H9 (cell line): ENCODE measurements around the gene ELAVL1. TPM values are rescaled to one million over a fixed set of nuclear protein-coding genes. Genes with fewer than 3 reads are reported as not detected.
A peak's percentile ranks its signal among the peaks of the same experiment; 100 is the strongest.

ENCODE experiments used
- DNase-seq: peaks from one replicate; pipeline ENCODE4 v3.0.0-alpha.2; 2017
- H2AFZ ChIP-seq: one replicate; pipeline ENCODE4 v1.6.1; 2013; ENCODE audit warnings: mild to moderate bottlenecking, low read length, control low read depth, moderate library complexity
- H2AK5ac ChIP-seq: 2 replicates; pipeline ENCODE4 v1.6.1; 2013; ENCODE audit warnings: low read length, control low read depth, mixed read lengths; ENCODE audit not compliant: insufficient read length
- H2BK120ac ChIP-seq: one replicate; pipeline ENCODE4 v1.6.1; 2013; ENCODE audit warnings: low read depth, mild to moderate bottlenecking, low read length, control low read depth, inconsistent platforms; ENCODE audit not compliant: poor library complexity, severe bottlenecking
- H2BK12ac ChIP-seq: 2 replicates; pipeline ENCODE4 v1.6.1; 2013; ENCODE audit warnings: low read length, control low read depth, mixed read lengths, low read depth; ENCODE audit not compliant: insufficient read length
- H2BK15ac ChIP-seq: 2 replicates; pipeline ENCODE4 v1.6.1; 2013; ENCODE audit warnings: low read depth, low read length, control low read depth
- H2BK20ac ChIP-seq: one replicate; pipeline ENCODE4 v1.6.1; 2013; ENCODE audit warnings: low read depth, mild to moderate bottlenecking, low read length, control low read depth, inconsistent platforms; ENCODE audit not compliant: poor library complexity, severe bottlenecking
- H2BK5ac ChIP-seq: 2 replicates; pipeline ENCODE4 v1.6.1; 2013; ENCODE audit warnings: low read length, control low read depth, mixed read lengths; ENCODE audit not compliant: insufficient read length
- H3K14ac ChIP-seq: 2 replicates; pipeline ENCODE4 v1.6.1; 2013; ENCODE audit warnings: low read length, control low read depth; ENCODE audit not compliant: insufficient read depth
- H3K18ac ChIP-seq: 2 replicates; pipeline ENCODE4 v1.6.1; 2013; ENCODE audit warnings: low read depth, mild to moderate bottlenecking, mixed read lengths, low read length, control low read depth; ENCODE audit not compliant: insufficient read length
- H3K23ac ChIP-seq: 2 replicates; pipeline ENCODE4 v1.6.1; 2013; ENCODE audit warnings: low read length, control low read depth, mixed read lengths, low read depth; ENCODE audit not compliant: insufficient read length
- H3K23me2 ChIP-seq: 2 replicates; pipeline ENCODE4 v1.6.1; 2013; ENCODE audit warnings: low read depth, mild to moderate bottlenecking, mixed read lengths, low read length, control low read depth; ENCODE audit not compliant: insufficient read length, poor library complexity, severe bottlenecking
- H3K27ac ChIP-seq: 2 replicates; pipeline ENCODE4 v1.5.1; 2013; ENCODE audit warnings: low read length, control low read depth, mixed read lengths, low read depth; ENCODE audit not compliant: insufficient read length
- H3K27me3 ChIP-seq: 2 replicates; pipeline ENCODE4 v1.6.1; 2013; ENCODE audit warnings: low read length, control low read depth, inconsistent platforms; ENCODE audit not compliant: insufficient read depth
- H3K4ac ChIP-seq: 2 replicates; pipeline ENCODE4 v1.6.1; 2013; ENCODE audit warnings: low read depth, mild to moderate bottlenecking, control low read depth, inconsistent platforms, low read length, moderate library complexity
- H3K4me1 ChIP-seq: 2 replicates; pipeline ENCODE4 v1.6.1; 2013; ENCODE audit warnings: low read length, control low read depth, inconsistent platforms; ENCODE audit not compliant: insufficient read depth
- H3K4me2 ChIP-seq: 2 replicates; pipeline ENCODE4 v1.6.1; 2013; ENCODE audit warnings: low read length, control low read depth, mixed read lengths; ENCODE audit not compliant: insufficient read length, insufficient read depth
- H3K56ac ChIP-seq: 2 replicates; pipeline ENCODE4 v1.6.1; 2013; ENCODE audit warnings: low read depth, mild to moderate bottlenecking, mixed read lengths, low read length, control low read depth; ENCODE audit not compliant: insufficient read length
- H3K79me1 ChIP-seq: 2 replicates; pipeline ENCODE4 v1.6.1; 2013; ENCODE audit warnings: low read depth, mild to moderate bottlenecking, moderate library complexity, low read length, control low read depth, inconsistent platforms; ENCODE audit not compliant: insufficient read depth, poor library complexity, severe bottlenecking
- H3K79me2 ChIP-seq: 2 replicates; pipeline ENCODE4 v1.6.1; 2013; ENCODE audit warnings: low read length, control low read depth, inconsistent platforms; ENCODE audit not compliant: insufficient read depth
- H3K9ac ChIP-seq: 2 replicates; pipeline ENCODE4 v1.6.1; 2013; ENCODE audit warnings: low read length, control low read depth, mixed read lengths; ENCODE audit not compliant: insufficient read length; ENCODE audit errors: extremely low read depth
- H3K9me3 ChIP-seq: one replicate; pipeline ENCODE4 v1.6.1; 2013; ENCODE audit warnings: low read depth, low read length, inconsistent platforms; ENCODE audit not compliant: control insufficient read depth
- H3T11ph ChIP-seq: one replicate; pipeline ENCODE4 v1.6.1; 2013; ENCODE audit warnings: mild to moderate bottlenecking, low read length, control low read depth, inconsistent platforms
- H4K20me1 ChIP-seq: one replicate; pipeline ENCODE4 v1.6.1; 2013; ENCODE audit not compliant: control insufficient read depth, insufficient read length, insufficient read depth
- H4K5ac ChIP-seq: 2 replicates; pipeline ENCODE4 v1.6.1; 2013; ENCODE audit warnings: low read depth, mild to moderate bottlenecking, mixed read lengths, low read length, control low read depth; ENCODE audit not compliant: insufficient read length
- H4K8ac ChIP-seq: replicated peaks from 2 replicates; pipeline ENCODE4 v1.6.1; 2013; ENCODE audit warnings: low read length, control low read depth, mixed read lengths, low read depth; ENCODE audit not compliant: insufficient read length
- H4K91ac ChIP-seq: 2 replicates; pipeline ENCODE4 v1.6.1; 2013; ENCODE audit warnings: low read depth, mild to moderate bottlenecking, moderate library complexity, mixed read lengths, low read length, control low read depth; ENCODE audit not compliant: insufficient read length
- H3K27ac Mint-ChIP-seq, 3 experiments: 2 replicates in 2 of 3; 3 replicates in 1 of 3; pipeline ENCODE4 v1.8.0; 2020 to 2021; ENCODE audit warnings: mixed read lengths in 3 of 3, mild to moderate bottlenecking in 1 of 3, moderate library complexity in 1 of 3
- H3K27me3 Mint-ChIP-seq: 2 replicates; pipeline ENCODE4 v1.8.0; 2021; ENCODE audit warnings: low read depth, mild to moderate bottlenecking, moderate library complexity, mixed read lengths
- H3K36me3 Mint-ChIP-seq, 3 experiments: 2 replicates in 2 of 3; 3 replicates in 1 of 3; pipeline ENCODE4 v1.8.0; 2020 to 2021; ENCODE audit warnings: low read depth in 3 of 3, mixed read lengths in 3 of 3; ENCODE audit not compliant: insufficient read depth in 1 of 3
- H3K4me1 Mint-ChIP-seq, 2 experiments: 2 replicates each; pipeline ENCODE4 v1.8.0; 2020; ENCODE audit warnings: mixed read lengths in 2 of 2
- H3K4me3 Mint-ChIP-seq, 2 experiments: 2 replicates in 1 of 2; 3 replicates in 1 of 2; pipeline ENCODE4 v1.8.0; 2020 to 2021; ENCODE audit warnings: mild to moderate bottlenecking in 2 of 2, mixed read lengths in 2 of 2, moderate library complexity in 1 of 2
- H3K9me3 Mint-ChIP-seq, 2 experiments: 2 replicates in 1 of 2; 3 replicates in 1 of 2; pipeline ENCODE4 v1.8.0; 2020; ENCODE audit warnings: mild to moderate bottlenecking in 2 of 2, mixed read lengths in 2 of 2, moderate library complexity in 1 of 2
- CTCF ChIP-seq: fragments of 200-600 bp; sonication (generic); conservative IDR thresholded peaks from 3 replicates; pipeline ENCODE4 v1.8.0; 2021; ENCODE audit warnings: antibody characterized with exemption, mild to moderate bottlenecking
- WGBS: extraction: QIAGEN DNeasy Blood & Tissue Kit; methylation state at CpG from one replicate; pipeline ENCODE4 v1.1.7; 2013; ENCODE audit warnings: missing lambda C conversion rate, low lambda C conversion rate, mixed read lengths; ENCODE audit not compliant: insufficient read length; ENCODE audit errors: extremely low coverage; 5-methylcytosine and 5-hydroxymethylcytosine counted together
- total RNA-seq: library from RNA; stranded (reverse); gene quantifications from 2 replicates; pipeline ENCODE4 v1.2.1, GENCODE V29; 2021

The ELAVL1 gene
- total RNA-seq, 1 experiment from 2014 or later = 149 TPM

GRCh38 chr19:7921967-7922835 lies 83.2 kb downstream of the ELAVL1 start:
- peaks cover 7 to 16% (median 12%) of the 10 kb centered on the region in 3 experiments; a peak in 5 of 7 replicates for H3K36me3 Mint-ChIP-seq
- no peaks in the 10 kb centered on the region for H3K79me1 ChIP-seq
- H3K27ac ChIP-seq = no peak overlapping the region
- no peak overlapping the region for H3K4me2 ChIP-seq
- peaks cover 3% of the 10 kb centered on the region; the same call in 1 of the 2 replicates for H3K27me3 ChIP-seq
- no peak overlapping the region for H3K18ac ChIP-seq
- no peak overlapping the region for H4K91ac ChIP-seq
- H3T11ph ChIP-seq = no peak overlapping the region
- peaks cover 11% of the 10 kb centered on the region for H3K23me2 ChIP-seq
- no peaks in the 10 kb centered on the region; a peak in 1 of 5 replicates for H3K9me3 Mint-ChIP-seq
- no peak overlapping the region for H3K14ac ChIP-seq
- H2BK12ac ChIP-seq = no peak overlapping the region
- H2BK20ac ChIP-seq = no peak overlapping the region
- 0 out of 2 replicates have a peak, but pooled peaks cover 4% of the 10 kb centered on the region for H3K4me1 ChIP-seq
- H3K9me3 ChIP-seq = no peaks in the 10 kb centered on the region
- no peak overlapping the region for H3K23ac ChIP-seq
- H3K9ac ChIP-seq = no peak overlapping the region
- no peak overlapping the region for H2AFZ ChIP-seq
- WGBS = no CpG with 5 or more reads among the region's 31 CpGs
- no peak overlapping the region for H3K4ac ChIP-seq
- no peaks in the 10 kb centered on the region for H4K20me1 ChIP-seq
- H4K5ac ChIP-seq = no peak overlapping the region
- no peak overlapping the region for H2BK120ac ChIP-seq
- peak; percentile 26; the same call in 1 of the 3 replicates for TF ChIP-seq CTCF
- H3K27me3 Mint-ChIP-seq = peaks cover 24% of the 10 kb centered on the region
- H3K4me3 Mint-ChIP-seq = peak overlapping the region in 1 of 2 experiments; percentile 55; a peak in 1 of 5 replicates
- no peak overlapping the region for H2BK5ac ChIP-seq
- no peak overlapping the region for H2BK15ac ChIP-seq
- no peak overlapping the region for H2AK5ac ChIP-seq
- no peaks in the 10 kb centered on the region for H3K79me2 ChIP-seq
- DNase-seq = no peak
- no peak overlapping the region for H4K8ac ChIP-seq
- peaks cover 20 to 25% of the 10 kb centered on the region in 2 experiments for H3K4me1 Mint-ChIP-seq
- H3K56ac ChIP-seq = no peak overlapping the region
- no peak overlapping the region for H3K27ac Mint-ChIP-seq
